HEK293T (cell line): Measurements from ENCODE around the gene HDAC11.

ENCODE experiments used
- CTCF ChIA-PET: fragments of 350-600 bp; formaldehyde crosslinking; extraction: SDS; loops from one replicate; lab custom pipeline; 2021; ENCODE audit warnings: antibody characterized with exemption, inconsistent platforms; lab: Yijun Ruan, JAX
- POLR2A ChIA-PET: fragments of 350-600 bp; formaldehyde crosslinking; extraction: SDS; loops from one replicate; lab custom pipeline; 2020; ENCODE audit warnings: antibody characterized with exemption, inconsistent platforms; lab: Yijun Ruan, JAX
- DNase-seq: peaks from one replicate; pipeline ENCODE4 v3.0.0; 2012; ENCODE audit warnings: mixed read lengths; ENCODE audit errors: extremely low spot score
- ARNT ChIP-seq: fragments of 450-650 bp; IDR thresholded peaks from 2 replicates; pipeline ENCODE4 v1.6.1; 2017; ENCODE audit warnings: mild to moderate bottlenecking
- BHLHE40 ChIP-seq: fragments of 450-650 bp; IDR thresholded peaks from 2 replicates; pipeline ENCODE4 v1.6.1; 2016; ENCODE audit warnings: mild to moderate bottlenecking, moderate library complexity, borderline replicate concordance
- CTBP1 ChIP-seq: fragments of 450-650 bp; IDR thresholded peaks from 2 replicates; pipeline ENCODE4 v1.6.1; 2016; ENCODE audit warnings: borderline replicate concordance
- ELF4 ChIP-seq: fragments of 450-650 bp; IDR thresholded peaks from 2 replicates; pipeline ENCODE4 v1.6.1; 2017; ENCODE audit warnings: antibody characterized with exemption
- FOXA1 ChIP-seq: fragments of 450-650 bp; IDR thresholded peaks from 2 replicates; pipeline ENCODE4 v1.6.1; 2016; ENCODE audit warnings: mild to moderate bottlenecking
- FOXK2 ChIP-seq: fragments of 450-650 bp; IDR thresholded peaks from 2 replicates; pipeline ENCODE4 v1.6.1; 2016; ENCODE audit warnings: mild to moderate bottlenecking
- FOXM1 ChIP-seq: fragments of 450-650 bp; IDR thresholded peaks from 2 replicates; pipeline ENCODE4 v1.6.1; 2017; ENCODE audit warnings: mild to moderate bottlenecking, borderline replicate concordance
- HDGF ChIP-seq: fragments of 450-650 bp; IDR thresholded peaks from 2 replicates; pipeline ENCODE4 v1.6.1; 2017; ENCODE audit warnings: antibody characterized with exemption, borderline replicate concordance
- L3MBTL2 ChIP-seq: fragments of 450-650 bp; conservative IDR thresholded peaks from 2 replicates; pipeline ENCODE4 v1.6.1; 2016; ENCODE audit warnings: mild to moderate bottlenecking
- LEF1 ChIP-seq: fragments of 450-650 bp; IDR thresholded peaks from 2 replicates; pipeline ENCODE4 v1.6.1; 2017; ENCODE audit warnings: mild to moderate bottlenecking, borderline replicate concordance
- NFRKB ChIP-seq: fragments of 450-650 bp; IDR thresholded peaks from 2 replicates; pipeline ENCODE4 v1.6.1; 2016; ENCODE audit warnings: mild to moderate bottlenecking, moderate library complexity
- SP1 ChIP-seq: fragments of 450-650 bp; IDR thresholded peaks from 2 replicates; pipeline ENCODE4 v1.6.1; 2017
- SUZ12 ChIP-seq: fragments of 450-650 bp; IDR thresholded peaks from 2 replicates; pipeline ENCODE4 v1.6.1; 2016; ENCODE audit warnings: mild to moderate bottlenecking
- TARDBP ChIP-seq: fragments of 450-650 bp; IDR thresholded peaks from 2 replicates; pipeline ENCODE4 v1.6.1; 2016
- ZNF384 ChIP-seq: fragments of 450-650 bp; IDR thresholded peaks from 2 replicates; pipeline ENCODE4 v1.6.1; 2016
- TF ChIP-seq, protein P1 (sequence below): fragments of 450-650 bp; IDR thresholded peaks from 2 replicates; pipeline ENCODE4 v1.6.1; 2016

The HDAC11 gene

DNA sequence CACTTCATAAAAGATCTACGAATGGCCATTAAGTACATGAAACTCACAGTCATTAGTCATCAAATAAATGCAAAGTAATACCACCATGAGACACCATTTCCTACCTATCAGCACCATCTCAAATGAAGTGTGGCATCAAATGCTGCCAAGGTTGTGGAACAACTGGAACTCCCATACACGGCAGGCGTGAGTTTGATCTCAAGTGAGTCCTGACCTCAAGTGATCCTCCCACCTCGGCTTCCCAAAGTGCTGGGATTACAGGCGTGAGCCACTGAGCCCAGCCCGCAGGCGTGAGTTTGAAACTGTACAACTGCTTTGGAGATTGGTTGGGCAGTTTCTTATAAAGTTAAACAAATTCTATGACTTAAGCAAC lies 28.8 kb upstream of the HDAC11 start:
- no peak for TF ChIP-seq LEF1
- TF ChIP-seq TARDBP = no peak
- TF ChIP-seq FOXM1 = no peak
- TF ChIP-seq L3MBTL2 = peak; percentile 47; the same call in 1 of the 2 replicates
- DNase-seq = no peak
- POLR2A ChIA-PET = interaction anchor here (1.5 kb wide), 1 partner anchor 33 kb away, joined by 7 read pairs; no protein-coding TSS in a partner anchor
- CTCF ChIA-PET = interaction anchor here (0.8 to 1.6 kb wide), 3 partner anchors 12 to 359 kb away, joined by 3 to 8 read pairs (median 3); no protein-coding TSS in a partner anchor

GRCh38 chr3:13452490-13453335 lies 27.4 kb upstream of the HDAC11 start:
- no peak for TF ChIP-seq LEF1
- no peak for TF ChIP-seq FOXK2
- no peak for TF ChIP-seq FOXM1
- TF ChIP-seq CTBP1 = no peak
- TF ChIP-seq BHLHE40 = no peak
- TF ChIP-seq, protein P1, sequence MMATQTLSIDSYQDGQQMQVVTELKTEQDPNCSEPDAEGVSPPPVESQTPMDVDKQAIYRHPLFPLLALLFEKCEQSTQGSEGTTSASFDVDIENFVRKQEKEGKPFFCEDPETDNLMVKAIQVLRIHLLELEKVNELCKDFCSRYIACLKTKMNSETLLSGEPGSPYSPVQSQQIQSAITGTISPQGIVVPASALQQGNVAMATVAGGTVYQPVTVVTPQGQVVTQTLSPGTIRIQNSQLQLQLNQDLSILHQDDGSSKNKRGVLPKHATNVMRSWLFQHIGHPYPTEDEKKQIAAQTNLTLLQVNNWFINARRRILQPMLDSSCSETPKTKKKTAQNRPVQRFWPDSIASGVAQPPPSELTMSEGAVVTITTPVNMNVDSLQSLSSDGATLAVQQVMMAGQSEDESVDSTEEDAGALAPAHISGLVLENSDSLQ = no peak
- no peak for TF ChIP-seq L3MBTL2
- no peak for TF ChIP-seq HDGF
- TF ChIP-seq ARNT = no peak
- DNase-seq = peak; percentile 34
- CTCF ChIA-PET = interaction anchor here (0.5 to 1.8 kb wide), 13 partner anchors 8 to 692 kb away, joined by 3 to 10 read pairs (median 3); no protein-coding TSS in a partner anchor
- POLR2A ChIA-PET = interaction anchor here (0.8 to 1.5 kb wide), 5 partner anchors 8 to 45 kb away, joined by 3 to 7 read pairs (median 4); partner anchors contain the start of gene NUP210

DNA sequence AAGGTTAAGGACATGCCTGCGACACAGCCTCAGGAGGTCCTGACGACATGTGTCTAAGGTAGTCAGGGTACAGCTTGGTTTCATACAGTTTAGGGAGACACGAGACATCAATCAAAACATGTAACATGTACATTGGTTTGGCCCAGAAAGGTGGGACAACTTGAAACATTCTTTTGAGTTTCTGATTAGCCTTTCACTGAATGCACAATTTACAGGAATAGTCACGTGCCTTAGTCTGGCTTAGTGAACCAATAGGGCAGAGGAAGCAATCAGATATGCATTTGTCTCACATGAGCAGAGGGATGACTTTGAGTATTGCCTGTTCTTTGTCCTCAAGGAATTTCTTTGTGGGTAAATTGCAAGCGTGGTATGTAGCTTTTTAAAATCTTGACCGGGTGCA lies 24.5 kb upstream of the HDAC11 start:
- ChIA-PET POLR2A (no interaction called here), CTCF (interaction anchor here (1.1 kb wide), 1 partner anchor 364 kb away, joined by 4 read pairs; no protein-coding TSS in a partner anchor)
- no peak for TF ChIP-seq ZNF384
- TF ChIP-seq ELF4 = no peak
- TF ChIP-seq BHLHE40 = no peak
- TF ChIP-seq FOXK2 = no peak
- no peak for TF ChIP-seq TARDBP
- TF ChIP-seq L3MBTL2 = no peak
- no peak for TF ChIP-seq ARNT
- TF ChIP-seq LEF1 = no peak
- no peak for TF ChIP-seq FOXM1
- TF ChIP-seq, protein P1 = no peak
- TF ChIP-seq SP1 = no peak
- no peak for TF ChIP-seq FOXA1
- no peak for DNase-seq

GRCh38 chr3:13457593-13457992 lies 22.5 kb upstream of the HDAC11 start:
- TF ChIP-seq CTBP1 = no peak
- no peak for TF ChIP-seq ZNF384
- no peak for TF ChIP-seq NFRKB
- no peak for TF ChIP-seq BHLHE40
- TF ChIP-seq HDGF = no peak
- DNase-seq = no peak
- POLR2A ChIA-PET = no interaction called here
- CTCF ChIA-PET = interaction anchor here (1.0 kb wide), 1 partner anchor 315 kb away, joined by 6 read pairs; no protein-coding TSS in a partner anchor

GRCh38 chr3:13459605-13460340 lies 20.3 kb upstream of the HDAC11 start:
- DNase-seq = no peak
- POLR2A ChIA-PET = no interaction called here
- no peak for TF ChIP-seq SUZ12
- no peak for TF ChIP-seq FOXA1
- TF ChIP-seq HDGF = no peak
- no peak for TF ChIP-seq FOXM1
- no peak for TF ChIP-seq TARDBP
- no peak for TF ChIP-seq L3MBTL2
- TF ChIP-seq, protein P1 = no peak
- TF ChIP-seq SP1 = no peak
- no peak for TF ChIP-seq BHLHE40
- no peak for TF ChIP-seq ZNF384
- TF ChIP-seq ARNT = no peak
- TF ChIP-seq NFRKB = no peak
- TF ChIP-seq FOXK2 = no peak
- TF ChIP-seq LEF1 = no peak
- no peak for TF ChIP-seq ELF4
- TF ChIP-seq CTBP1 = no peak
- CTCF ChIA-PET = no interaction called here

GRCh38 chr3:13460341-13460736 lies 19.8 kb upstream of the HDAC11 start:
- CTCF ChIA-PET = interaction anchor here (1.1 to 1.2 kb wide), 2 partner anchors 10 to 322 kb away, joined by 3 read pairs; no protein-coding TSS in a partner anchor
- TF ChIP-seq FOXK2 (no peak), FOXM1 (no peak), TARDBP (no peak), LEF1 (no peak), FOXA1 (no peak), ELF4 (no peak), HDGF (no peak), SP1 (no peak), ARNT (no peak), CTBP1 (no peak), L3MBTL2 (no peak), NFRKB (no peak), SUZ12 (no peak), ZNF384 (no peak), BHLHE40 (no peak)
- TF ChIP-seq, protein P1 = no peak
- POLR2A ChIA-PET = no interaction called here
- no peak for DNase-seq
